ENCODE data around the gene SLC16A10.

DNA sequence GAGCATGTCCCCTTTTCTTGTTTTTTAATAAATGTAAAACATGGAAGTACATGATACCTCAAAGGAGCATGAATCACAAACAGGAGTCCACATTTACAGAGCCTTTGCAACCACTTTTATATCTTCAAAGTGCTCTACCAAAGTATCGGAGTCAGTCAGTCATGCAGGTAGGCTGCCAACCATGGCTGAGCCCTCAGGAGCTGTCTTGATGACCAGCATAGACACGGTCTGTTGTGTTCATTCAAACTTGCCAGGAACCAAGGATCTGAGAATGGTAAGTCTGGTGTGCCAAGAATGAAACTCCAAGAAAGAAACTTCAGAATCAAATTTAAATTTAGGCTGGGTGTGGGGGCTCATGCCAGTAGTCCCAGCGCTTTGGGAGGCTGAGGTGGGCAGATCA lies 111.5 kb downstream of the SLC16A10 start:
- TF ChIP-seq, protein P1, sequence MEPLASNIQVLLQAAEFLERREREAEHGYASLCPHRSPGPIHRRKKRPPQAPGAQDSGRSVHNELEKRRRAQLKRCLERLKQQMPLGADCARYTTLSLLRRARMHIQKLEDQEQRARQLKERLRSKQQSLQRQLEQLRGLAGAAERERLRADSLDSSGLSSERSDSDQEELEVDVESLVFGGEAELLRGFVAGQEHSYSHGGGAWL (CRISPR knock-in tag; IDR thresholded peaks at IDR 0.05) = no peak
- no peak for TF ChIP-seq EZH2 (conservative IDR thresholded peaks at IDR 0.05; ENCODE audit: low read depth, low read length)
- TF ChIP-seq, protein P2, sequence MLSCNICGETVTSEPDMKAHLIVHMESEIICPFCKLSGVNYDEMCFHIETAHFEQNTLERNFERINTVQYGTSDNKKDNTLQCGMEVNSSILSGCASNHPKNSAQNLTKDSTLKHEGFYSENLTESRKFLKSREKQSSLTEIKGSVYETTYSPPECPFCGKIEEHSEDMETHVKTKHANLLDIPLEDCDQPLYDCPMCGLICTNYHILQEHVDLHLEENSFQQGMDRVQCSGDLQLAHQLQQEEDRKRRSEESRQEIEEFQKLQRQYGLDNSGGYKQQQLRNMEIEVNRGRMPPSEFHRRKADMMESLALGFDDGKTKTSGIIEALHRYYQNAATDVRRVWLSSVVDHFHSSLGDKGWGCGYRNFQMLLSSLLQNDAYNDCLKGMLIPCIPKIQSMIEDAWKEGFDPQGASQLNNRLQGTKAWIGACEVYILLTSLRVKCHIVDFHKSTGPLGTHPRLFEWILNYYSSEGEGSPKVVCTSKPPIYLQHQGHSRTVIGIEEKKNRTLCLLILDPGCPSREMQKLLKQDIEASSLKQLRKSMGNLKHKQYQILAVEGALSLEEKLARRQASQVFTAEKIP (CRISPR knock-in tag; IDR thresholded peaks at IDR 0.05; ENCODE audit: borderline replicate concordance) = no peak
- TF ChIP-seq ZNF253 (CRISPR knock-in tag; IDR thresholded peaks at IDR 0.05; ENCODE audit: borderline replicate concordance) = no peak
- TF ChIP-seq, protein P3, sequence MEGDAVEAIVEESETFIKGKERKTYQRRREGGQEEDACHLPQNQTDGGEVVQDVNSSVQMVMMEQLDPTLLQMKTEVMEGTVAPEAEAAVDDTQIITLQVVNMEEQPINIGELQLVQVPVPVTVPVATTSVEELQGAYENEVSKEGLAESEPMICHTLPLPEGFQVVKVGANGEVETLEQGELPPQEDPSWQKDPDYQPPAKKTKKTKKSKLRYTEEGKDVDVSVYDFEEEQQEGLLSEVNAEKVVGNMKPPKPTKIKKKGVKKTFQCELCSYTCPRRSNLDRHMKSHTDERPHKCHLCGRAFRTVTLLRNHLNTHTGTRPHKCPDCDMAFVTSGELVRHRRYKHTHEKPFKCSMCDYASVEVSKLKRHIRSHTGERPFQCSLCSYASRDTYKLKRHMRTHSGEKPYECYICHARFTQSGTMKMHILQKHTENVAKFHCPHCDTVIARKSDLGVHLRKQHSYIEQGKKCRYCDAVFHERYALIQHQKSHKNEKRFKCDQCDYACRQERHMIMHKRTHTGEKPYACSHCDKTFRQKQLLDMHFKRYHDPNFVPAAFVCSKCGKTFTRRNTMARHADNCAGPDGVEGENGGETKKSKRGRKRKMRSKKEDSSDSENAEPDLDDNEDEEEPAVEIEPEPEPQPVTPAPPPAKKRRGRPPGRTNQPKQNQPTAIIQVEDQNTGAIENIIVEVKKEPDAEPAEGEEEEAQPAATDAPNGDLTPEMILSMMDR (CRISPR knock-in tag; IDR thresholded peaks at IDR 0.05) = no peak
- TF ChIP-seq KDM1A (CRISPR knock-in tag; IDR thresholded peaks at IDR 0.05) = no peak
